ENCODE data around the gene SLC41A3.

DNA sequence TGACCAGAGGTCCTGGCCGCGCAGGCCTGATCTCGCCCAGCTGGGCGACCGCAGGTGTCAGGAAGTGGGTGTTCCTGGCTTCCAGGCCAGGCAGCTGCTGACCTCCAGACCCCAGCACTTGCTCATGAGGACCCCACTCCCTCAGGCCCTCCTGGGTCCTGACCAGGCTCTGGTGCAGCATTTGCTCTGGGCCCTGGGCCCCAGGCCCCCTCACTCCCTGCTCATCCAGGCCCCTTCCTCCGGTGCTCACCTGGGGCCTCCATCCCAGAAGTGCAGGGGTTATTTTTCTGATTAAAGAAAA, 122.7 kb downstream of the SLC41A3 start:
- TF ChIP-seq SUZ12 (IDR thresholded peaks at IDR 0.05; ENCODE audit: low read length) (no peak), CHD2 (IDR thresholded peaks at IDR 0.05; ENCODE audit: low read length) (no peak), JUN (IDR thresholded peaks at IDR 0.05; ENCODE audit: low read depth, low read length) (no peak), TCF12 (IDR thresholded peaks at IDR 0.05; ENCODE audit: low read depth, low read length) (no peak), CTCF (IDR thresholded peaks at IDR 0.05; ENCODE audit: control extremely low read depth in 1 of 3, insufficient read depth in 1 of 3, low read depth in 1 of 3, low read length in 3 of 3) (no peak), POLR2A (IDR thresholded peaks at IDR 0.05; ENCODE audit: control extremely low read depth in 1 of 2, low read depth in 2 of 2, low read length in 2 of 2) (no peak), TAF1 (IDR thresholded peaks at IDR 0.05; ENCODE audit: low read depth, low read length) (no peak), EZH2 (IDR thresholded peaks at IDR 0.05; ENCODE audit: low read depth, low read length, severe bottlenecking) (no peak), SIX5 (IDR thresholded peaks at IDR 0.05; ENCODE audit: low read depth, low read length) (no peak), POLR2AphosphoS5 (IDR thresholded peaks at IDR 0.05; ENCODE audit: low read depth, low read length) (no peak)
- TF ChIP-seq, protein P1, sequence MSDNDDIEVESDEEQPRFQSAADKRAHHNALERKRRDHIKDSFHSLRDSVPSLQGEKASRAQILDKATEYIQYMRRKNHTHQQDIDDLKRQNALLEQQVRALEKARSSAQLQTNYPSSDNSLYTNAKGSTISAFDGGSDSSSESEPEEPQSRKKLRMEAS (IDR thresholded peaks at IDR 0.05) = no peak
